GM19238 (cell line): ENCODE results near the gene RRP15.

ENCODE experiments used
- DNase-seq: peaks from one replicate; pipeline ENCODE4 v3.0.0; 2011; ENCODE audit warnings: low spot score; ENCODE audit not compliant: insufficient read length

Gene RRP15

GRCh38 chr1:218361298-218362065 is 76.4 kb downstream of the RRP15 start:
- DNase-seq, result no peak

- no peak for DNase-seq
Measured at GRCh38 chr1:218362418-218363076, 77.5 kb downstream of the RRP15 start.

- no peak for DNase-seq
Measured at GRCh38 chr1:218363141-218363540, 78.0 kb downstream of the RRP15 start.

- DNase-seq, result no peak
Measured at GRCh38 chr1:218364028-218364710, 79.1 kb downstream of the RRP15 start.

GRCh38 chr1:218365226-218365999 is 80.3 kb downstream of the RRP15 start:
- DNase-seq, result no peak

GRCh38 chr1:218366322-218367052 is 81.4 kb downstream of the RRP15 start:
- no peak for DNase-seq

GRCh38 chr1:218367118-218367517 is 82.0 kb downstream of the RRP15 start:
- no peak for DNase-seq

GRCh38 chr1:218368686-218369085 is 83.6 kb downstream of the RRP15 start:
- DNase-seq, result no peak

GRCh38 chr1:218369688-218370511 is 84.8 kb downstream of the RRP15 start:
- DNase-seq, result no peak

GRCh38 chr1:218371927-218372672 is 87.0 kb downstream of the RRP15 start:
- no peak for DNase-seq

- DNase-seq, result no peak
Measured at GRCh38 chr1:218374401-218375353, 89.6 kb downstream of the RRP15 start.

- no peak for DNase-seq
Measured at GRCh38 chr1:218376722-218377121, 91.6 kb downstream of the RRP15 start.

GRCh38 chr1:218377143-218377660 is 92.1 kb downstream of the RRP15 start:
- DNase-seq, result no peak

- no peak for DNase-seq
Measured at GRCh38 chr1:218380125-218380977, 95.3 kb downstream of the RRP15 start.

GRCh38 chr1:218382261-218382660 is 97.2 kb downstream of the RRP15 start:
- no peak for DNase-seq

GRCh38 chr1:218383051-218383450 is 98.0 kb downstream of the RRP15 start:
- DNase-seq, result no peak

- DNase-seq, result no peak
Measured at GRCh38 chr1:218383681-218384080, 98.6 kb downstream of the RRP15 start.
